ENCODE data around the gene MEGF6. TPM values are rescaled to one million over a fixed set of nuclear protein-coding genes. Genes with fewer than 3 reads are reported as not detected.

The MEGF6 gene
- total and polyA plus RNA-seq, 2 of the 8 experiments (the other 6 are each of a cell fraction or from before 2014, with no cell fraction given): 4.1 to 14.8 TPM

DNA sequence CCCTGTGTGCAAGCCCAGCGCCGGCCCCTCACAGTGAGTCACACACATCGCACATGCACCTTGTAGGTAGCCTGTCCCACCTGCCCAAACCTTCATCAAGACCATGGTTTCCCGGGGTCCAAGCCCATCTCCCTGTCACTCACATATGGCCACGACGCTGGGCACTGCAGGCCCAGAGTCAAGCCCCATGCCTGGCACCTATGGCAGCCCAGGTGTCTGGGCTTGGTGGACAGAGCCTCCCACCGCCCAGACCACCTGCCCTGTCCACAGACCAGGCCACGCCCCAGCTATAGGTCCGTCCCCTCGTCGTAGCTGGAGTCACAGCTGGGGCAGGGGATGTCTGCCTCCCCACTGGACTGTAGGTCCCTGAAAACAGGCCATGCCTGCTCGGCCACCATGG is 48.2 kb downstream of the MEGF6 start:
- 88% methylated on average over 12 of the region's 12 CpGs; no CpG with 5 or more reads in 1 of the 2 experiments for WGBS, 2 experiments (ENCODE audit: extremely low coverage in 1 of 2, insufficient coverage in 1 of 2, insufficient read length in 1 of 2, insufficient replicate concordance in 2 of 2, low coverage in 1 of 2, low lambda C conversion rate in 2 of 2, missing lambda C conversion rate in 1 of 2)
- FAIRE-seq (no peak), DNase-seq (ENCODE audit: low read depth in 1 of 2, low spot score in 2 of 2) (no peak)
- no peak overlapping the region for H2BK15ac ChIP-seq (ENCODE audit: low read length)
- no peaks in the 10 kb centered on the region; the same call in 1 of the 2 replicates for H3K79me1 ChIP-seq (ENCODE audit: low read depth, low read length)
- H2BK120ac ChIP-seq (replicated peaks; ENCODE audit: low read depth, low read length): no peak overlapping the region
- no peak overlapping the region for H3K18ac ChIP-seq (ENCODE audit: extremely low read depth, low read length)
- H3K9me3 ChIP-seq (ENCODE audit: insufficient read depth in 2 of 2, low read depth in 1 of 2, low read length in 1 of 2): no peaks in the 10 kb centered on the region
- H3K4me3 ChIP-seq (ENCODE audit: extremely low read depth in 1 of 4, insufficient read depth in 2 of 4, low read depth in 3 of 4, low read length in 4 of 4): no peak overlapping the region
- no peaks in the 10 kb centered on the region for H3K27me3 ChIP-seq (replicated peaks in 1 of 4; ENCODE audit: control insufficient read depth in 3 of 4, extremely low read depth in 1 of 4, insufficient read depth in 3 of 4, low read length in 3 of 4)
- no peaks in the 10 kb centered on the region for H3K79me2 ChIP-seq (ENCODE audit: control insufficient read depth in 1 of 2, insufficient read depth in 2 of 2, low read length in 2 of 2)
- H2BK20ac ChIP-seq (ENCODE audit: low read length): no peak overlapping the region
- no peak overlapping the region for H3K4me2 ChIP-seq (ENCODE audit: insufficient read depth in 1 of 2, low read depth in 2 of 2, low read length in 2 of 2)
- H3K4me1 ChIP-seq (replicated peaks in 1 of 4; ENCODE audit: control insufficient read depth in 3 of 4, insufficient read depth in 4 of 4, low read length in 3 of 4): no peaks in the 10 kb centered on the region
- H2BK5ac ChIP-seq (ENCODE audit: low read depth, low read length): no peak overlapping the region
- no peak overlapping the region for H2AK5ac ChIP-seq (ENCODE audit: low read depth, low read length)
- H4K91ac ChIP-seq (replicated peaks; ENCODE audit: insufficient read length, low read length): no peak overlapping the region
- no peak overlapping the region for H4K8ac ChIP-seq (ENCODE audit: extremely low read depth, insufficient read depth, low read length)
- no peak overlapping the region for H3K56ac ChIP-seq (replicated peaks; ENCODE audit: insufficient read length, low read depth, low read length)
- no peak overlapping the region for H3K23ac ChIP-seq (ENCODE audit: insufficient read length)
- no peaks in the 10 kb centered on the region for H3K23me2 ChIP-seq (ENCODE audit: low read depth, low read length)
- no peak overlapping the region for H3K14ac ChIP-seq (ENCODE audit: insufficient read length)
- no peak overlapping the region for H3K27ac ChIP-seq (ENCODE audit: low read depth, low read length)
- H2AFZ ChIP-seq (ENCODE audit: low read length): no peak overlapping the region
- no peaks in the 10 kb centered on the region for H3K36me3 ChIP-seq (ENCODE audit: control insufficient read depth in 2 of 4, insufficient read depth in 4 of 4, low read length in 3 of 4)
- ChIA-PET POLR2A (ENCODE audit: partially characterized antibody) (no interaction called here), CTCF (ENCODE audit: partially characterized antibody) (interaction anchor here (0.6 to 7.2 kb wide), 12 partner anchors 10 to 161 kb away, joined by 3 to 148 read pairs (median 7); no protein-coding TSS in a partner anchor)
- H3K9ac ChIP-seq (replicated peaks in 1 of 4; ENCODE audit: extremely low read depth in 1 of 4, low read depth in 3 of 4, low read length in 3 of 4): no peak overlapping the region
- peaks cover 0 to 4% of the 10 kb centered on the region in 2 experiments for H4K20me1 ChIP-seq (replicated peaks in 1 of 2; ENCODE audit: control insufficient read depth in 1 of 2, insufficient read depth in 2 of 2, low read length in 2 of 2)
- H3K4ac ChIP-seq (replicated peaks; ENCODE audit: insufficient read length, low read depth, low read length): no peak overlapping the region
- no peak overlapping the region for H4K5ac ChIP-seq (ENCODE audit: insufficient read length, low read depth, low read length)
- no peak overlapping the region for H2BK12ac ChIP-seq (ENCODE audit: low read depth, low read length)
- TF ChIP-seq SRF (IDR thresholded peaks at IDR 0.05; ENCODE audit: low read depth, low read length) (no peak), TAF7 (optimal IDR thresholded peaks at IDR 0.05; ENCODE audit: borderline replicate concordance, low read depth, low read length) (no peak), ZNF274 (IDR thresholded peaks at IDR 0.05; ENCODE audit: borderline replicate concordance, extremely low read depth, low read length) (no peak), MAFK (IDR thresholded peaks at IDR 0.05; ENCODE audit: low read depth, low read length) (no peak)

All from H1 (cell line).